Hematopoietic multipotent progenitor cell treated with erythropoietin and hydrocortisone succinate and interleukin-3 and kit ligand, for 15 days (in vitro differentiated cells): ENCODE measurements around the gene FGFR2.

Source experiments
- DNase-seq: peaks from one replicate; pipeline ENCODE4 v3.0.0-alpha.2; 2015; ENCODE audit warnings: low spot score

Gene FGFR2

DNA sequence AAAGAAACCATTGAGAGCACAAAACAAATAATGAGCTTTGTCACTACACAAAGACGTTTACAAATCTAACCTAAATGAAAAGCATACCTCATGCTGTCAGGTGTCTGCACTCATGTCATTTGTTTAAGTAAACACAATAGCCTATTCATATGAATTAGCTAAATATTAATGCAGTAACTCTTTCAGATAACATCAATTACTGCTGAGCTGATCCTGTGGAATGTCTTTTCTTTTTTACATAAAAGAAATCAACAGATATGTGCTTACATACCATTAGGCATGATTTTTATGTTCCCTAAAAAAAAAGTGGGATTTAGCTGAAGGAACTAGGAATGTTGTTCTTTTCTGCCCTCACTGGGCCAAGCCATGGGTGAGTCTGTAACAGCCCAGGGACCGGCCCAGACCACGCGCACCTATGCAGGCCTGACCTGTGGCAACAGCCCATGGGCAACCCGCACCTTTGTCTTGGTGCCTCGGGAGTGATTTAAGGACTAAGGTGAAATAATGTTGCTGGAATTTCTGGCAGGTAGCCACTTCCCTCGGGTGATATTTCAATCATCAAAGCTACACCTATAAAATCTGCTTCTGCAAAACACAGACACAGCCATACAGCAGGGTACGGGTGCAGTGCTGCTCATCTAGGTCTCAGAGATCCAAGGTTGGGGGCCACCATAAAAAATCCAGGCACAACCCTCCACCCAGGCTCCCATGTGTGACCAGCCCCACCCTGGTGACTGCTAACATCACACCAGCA is 44.6 kb downstream of the FGFR2 start:
- no peak for DNase-seq

DNA sequence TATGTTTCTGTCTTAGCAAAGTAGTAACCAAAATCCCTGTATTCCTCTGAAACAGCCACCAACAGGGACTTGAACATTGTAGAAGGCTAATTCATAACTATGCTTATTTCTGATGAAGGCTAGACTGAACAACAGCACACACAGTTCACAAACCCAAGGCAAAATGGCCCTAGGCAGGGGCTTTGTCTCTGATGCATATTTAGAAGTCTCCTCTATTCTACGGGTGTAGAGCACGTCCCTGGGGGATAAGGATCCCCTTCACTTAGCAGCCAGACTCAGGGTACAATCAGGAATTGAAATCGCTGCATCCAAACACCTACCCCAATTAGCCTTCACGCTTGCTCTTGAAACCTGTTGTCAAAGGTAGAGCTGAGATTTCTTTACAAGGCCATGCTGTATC is 45.5 kb downstream of the FGFR2 start:
- no peak for DNase-seq

DNA sequence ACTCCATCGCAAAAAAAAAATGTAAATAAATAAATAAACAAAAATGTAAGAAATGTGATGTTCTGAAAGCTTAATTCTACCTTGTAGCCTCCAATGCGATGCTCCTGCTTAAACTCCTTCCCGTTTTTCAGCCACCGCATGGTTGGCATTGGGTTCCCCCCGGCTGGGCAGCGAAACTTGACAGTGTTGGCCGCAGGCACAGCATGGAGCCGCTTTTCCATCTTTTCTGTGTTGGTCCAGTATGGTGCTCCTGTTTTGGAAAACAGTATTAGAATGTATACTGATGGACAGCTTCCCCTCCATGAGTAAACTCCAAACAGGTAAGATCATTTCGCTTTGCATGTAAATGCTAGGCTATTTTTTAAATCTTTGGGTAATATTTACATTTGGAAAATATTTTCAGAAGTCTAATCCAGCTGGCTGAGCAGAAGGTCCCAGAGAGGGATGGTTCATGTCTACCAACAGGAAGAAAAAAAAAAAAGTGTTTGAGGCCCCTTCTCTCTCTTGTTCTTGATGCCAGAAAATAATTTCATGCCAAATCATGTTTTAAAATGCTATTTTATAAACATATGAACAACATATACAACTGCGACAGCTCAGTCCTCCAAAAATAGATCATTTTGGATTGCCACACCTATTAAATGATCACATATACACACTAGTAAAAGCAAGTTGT is 46.9 kb downstream of the FGFR2 start:
- no peak for DNase-seq

DNA sequence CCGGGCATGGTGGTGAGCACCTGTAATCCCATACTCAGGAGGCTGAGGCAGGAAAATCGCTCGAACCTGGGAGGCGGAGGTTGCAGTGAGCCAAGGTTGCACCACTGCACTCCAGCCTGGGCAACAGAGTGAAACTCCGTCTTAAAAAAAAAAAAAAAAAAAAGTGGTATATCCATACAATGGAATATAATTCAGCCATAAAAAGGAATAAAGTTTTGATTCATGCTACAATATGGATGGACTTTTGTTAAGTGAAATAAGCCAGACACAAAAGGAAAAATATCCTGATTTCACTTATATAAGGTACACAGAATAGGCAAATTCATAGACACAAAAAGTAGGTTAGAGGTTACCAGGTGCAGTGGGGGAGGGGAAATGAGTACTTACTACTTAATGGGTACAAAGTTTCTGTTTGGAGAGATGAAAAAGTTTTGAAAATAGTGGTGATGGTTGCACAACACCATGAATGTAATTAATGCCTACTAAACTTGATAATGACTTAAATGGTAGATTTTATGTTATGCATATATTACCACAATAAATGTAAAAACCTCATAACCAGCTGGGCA is 53.9 kb downstream of the FGFR2 start:
- no peak for DNase-seq

DNA sequence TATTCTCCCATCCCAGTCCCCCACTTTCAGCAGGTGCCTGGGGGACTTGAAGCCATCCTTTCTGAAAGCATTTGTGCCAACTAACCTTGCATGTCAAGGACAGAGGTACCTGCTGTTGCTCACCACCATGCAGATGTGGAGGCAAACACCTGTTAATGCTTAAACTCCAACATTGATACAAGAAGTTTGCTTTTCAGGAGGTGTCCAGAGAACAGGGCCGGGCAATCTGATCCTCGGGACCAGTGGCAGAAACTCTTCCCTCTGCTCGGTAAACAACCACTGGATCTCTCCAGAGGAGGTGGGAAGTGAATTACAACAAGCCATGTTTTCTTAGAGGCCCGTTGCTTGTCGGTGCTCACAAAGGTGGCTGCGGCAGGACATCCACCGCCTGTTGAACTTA is 54.7 kb downstream of the FGFR2 start:
- no peak for DNase-seq

DNA sequence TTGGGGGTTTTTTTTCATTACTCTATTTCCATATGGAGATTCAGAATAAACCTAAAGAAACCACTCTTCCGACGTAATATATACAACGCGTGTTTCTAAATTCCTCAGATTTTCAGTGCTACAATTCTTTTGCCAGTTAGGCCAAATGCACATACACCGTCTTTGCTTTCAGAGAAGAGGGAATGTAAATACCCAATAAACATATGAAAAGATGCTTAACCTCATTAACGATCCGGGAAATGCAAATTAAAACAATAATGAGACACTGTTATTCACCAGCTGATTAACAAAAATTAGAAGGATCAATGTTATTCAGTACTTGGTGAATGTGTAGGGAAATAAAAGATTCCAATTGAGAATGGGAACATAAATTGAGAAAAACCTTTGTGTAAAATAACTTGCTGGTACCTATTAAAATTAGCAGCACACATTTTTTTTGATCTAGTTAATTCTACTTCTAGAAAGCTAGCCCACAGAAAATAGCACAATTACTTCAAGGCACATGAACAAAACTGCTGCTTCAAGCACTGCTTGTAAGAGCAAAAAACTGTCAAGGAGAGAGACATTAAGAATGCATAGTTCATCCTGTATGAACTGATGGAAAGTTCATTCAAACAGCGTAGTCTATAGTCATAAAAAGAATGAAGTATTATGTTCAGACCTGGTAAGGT is 56.7 kb downstream of the FGFR2 start:
- DNase-seq = no peak

DNA sequence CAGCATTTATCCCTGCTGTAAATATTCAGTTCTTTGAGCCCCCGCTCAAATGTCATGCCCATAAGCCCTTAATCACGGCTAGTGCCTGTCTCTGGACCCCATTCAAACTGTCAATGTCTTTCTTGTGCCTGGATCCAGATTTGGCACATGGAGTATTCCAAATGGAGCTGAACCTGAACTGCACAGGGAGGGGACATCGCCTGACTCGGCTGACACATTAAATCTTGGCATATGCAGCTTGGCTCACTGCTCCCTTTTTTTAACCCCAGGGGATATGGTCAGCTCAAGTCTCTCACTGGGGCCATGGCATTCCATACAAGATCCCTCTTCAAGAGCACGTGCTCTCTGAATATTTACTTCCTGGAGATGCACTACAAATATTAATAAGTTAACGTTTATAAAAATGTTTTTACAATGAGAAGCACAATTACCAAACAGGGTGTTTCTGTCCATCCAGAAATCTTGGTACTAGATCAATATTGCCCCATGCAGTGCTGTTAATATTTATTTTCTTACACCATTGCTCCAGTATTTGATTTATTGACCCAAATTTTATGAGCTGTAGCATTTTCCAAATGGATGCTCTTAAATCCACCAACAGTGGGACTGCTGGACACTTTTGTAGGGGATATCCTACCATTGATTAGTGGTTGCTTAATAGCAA is 57.4 kb downstream of the FGFR2 start:
- no peak for DNase-seq

DNA sequence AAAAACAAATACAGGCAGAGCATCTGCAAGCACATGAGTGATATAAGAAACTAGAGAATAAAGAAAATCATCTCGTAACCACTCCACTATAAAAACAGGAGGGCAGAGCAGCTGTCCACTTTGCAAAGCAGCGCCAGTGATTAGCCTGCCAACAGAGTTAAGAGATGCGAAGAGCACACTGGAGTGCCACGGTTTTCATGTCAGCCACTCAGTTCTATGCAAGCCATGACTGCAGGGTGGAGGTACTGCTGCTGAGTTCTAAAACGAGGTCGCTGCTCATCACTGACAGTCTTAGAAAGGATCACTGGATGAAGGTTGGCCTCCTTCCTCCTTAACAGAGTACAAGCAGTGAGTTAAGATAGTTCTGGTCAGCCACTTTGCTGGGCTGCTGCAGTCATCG is 58.5 kb downstream of the FGFR2 start:
- DNase-seq = no peak

DNA sequence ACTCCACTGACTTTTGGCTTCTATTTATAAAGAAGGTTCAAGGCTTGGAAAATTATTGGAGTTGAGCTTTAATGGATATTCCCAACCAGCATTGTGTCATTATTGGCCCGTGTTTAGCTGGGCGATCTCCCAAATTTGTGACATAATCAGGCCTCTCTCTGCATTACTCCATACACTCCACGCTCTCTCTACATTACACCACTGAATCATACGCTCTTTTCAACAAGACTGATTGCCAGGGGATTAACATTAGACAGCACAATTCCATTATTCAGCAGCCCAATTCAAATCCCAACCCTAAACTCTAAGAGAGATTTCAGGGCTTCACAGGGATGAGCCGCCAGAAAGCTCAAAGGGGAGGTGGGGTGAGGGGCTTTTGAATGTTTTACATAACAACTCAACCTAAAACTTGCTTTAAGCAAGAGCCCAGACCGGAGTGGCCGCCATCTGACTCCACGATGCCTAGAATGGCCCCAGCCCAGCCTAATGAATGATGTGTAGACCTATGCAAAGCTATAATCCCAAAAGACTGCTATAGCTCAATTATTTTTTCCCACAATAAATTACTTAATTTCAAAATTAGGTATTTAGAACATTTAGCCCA is 61.8 kb downstream of the FGFR2 start:
- DNase-seq = no peak

DNA sequence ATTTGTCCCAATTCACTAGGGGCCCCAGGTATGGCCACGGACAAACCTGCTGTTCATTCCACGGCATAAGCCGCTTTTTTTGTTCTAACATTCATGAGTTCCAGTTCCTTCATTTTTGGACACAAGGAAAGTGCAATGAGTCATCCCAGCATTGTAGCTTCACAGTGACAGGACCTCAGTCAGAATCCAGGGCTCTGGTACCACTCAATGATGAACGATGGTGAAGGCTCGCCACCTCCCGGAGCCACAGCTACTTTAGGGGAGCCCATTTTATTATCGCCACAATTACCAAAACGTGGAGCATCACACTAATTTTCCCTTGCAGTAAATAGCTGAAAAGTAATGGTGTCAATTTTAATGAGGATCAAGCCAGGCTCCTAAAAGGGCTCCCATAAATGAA is 62.9 kb downstream of the FGFR2 start:
- no peak for DNase-seq

DNA sequence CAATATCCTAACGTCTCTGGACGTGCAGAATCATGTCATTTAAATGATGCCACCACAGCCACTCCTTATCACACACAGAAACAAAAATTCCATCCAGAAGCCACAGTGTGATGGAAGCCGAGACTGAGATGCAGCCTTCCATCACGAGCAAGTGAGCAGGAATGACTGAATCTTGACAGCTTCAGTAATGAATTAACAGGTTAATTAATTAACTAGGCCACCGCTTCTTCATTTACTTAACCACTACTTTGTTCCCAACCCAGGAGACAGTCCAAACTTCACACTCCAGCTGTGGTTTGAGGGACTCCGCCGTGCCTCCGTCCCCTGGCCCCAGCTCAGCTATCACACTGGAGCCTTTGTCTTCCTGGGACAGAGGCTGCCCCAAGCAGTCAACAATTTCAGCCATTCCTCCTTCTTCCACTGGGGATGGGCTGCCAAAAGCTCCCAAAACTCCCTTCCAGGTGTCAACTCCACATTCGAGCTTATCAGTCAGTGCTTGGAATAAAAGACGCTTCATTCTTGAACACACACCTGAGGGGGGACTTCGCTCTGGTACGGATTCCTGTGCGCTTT is 65.9 kb downstream of the FGFR2 start:
- DNase-seq = no peak

DNA sequence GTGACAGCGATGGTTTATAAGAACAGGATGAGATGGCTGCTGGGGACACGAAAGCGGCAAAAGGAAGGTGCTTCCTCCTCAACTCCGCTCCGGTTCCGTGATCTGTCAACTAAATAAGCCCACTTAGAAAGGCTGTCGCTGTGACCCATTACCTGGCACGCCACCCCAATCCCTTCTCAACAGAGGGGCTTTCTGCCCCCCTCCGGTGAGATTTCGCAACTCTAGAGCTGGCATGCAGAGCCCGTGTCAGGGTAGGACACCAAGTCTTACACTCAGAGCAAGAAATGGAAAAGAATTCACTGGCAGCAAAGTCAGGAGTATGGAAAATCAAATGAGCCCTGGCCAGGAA is 66.4 kb downstream of the FGFR2 start:
- no peak for DNase-seq

DNA sequence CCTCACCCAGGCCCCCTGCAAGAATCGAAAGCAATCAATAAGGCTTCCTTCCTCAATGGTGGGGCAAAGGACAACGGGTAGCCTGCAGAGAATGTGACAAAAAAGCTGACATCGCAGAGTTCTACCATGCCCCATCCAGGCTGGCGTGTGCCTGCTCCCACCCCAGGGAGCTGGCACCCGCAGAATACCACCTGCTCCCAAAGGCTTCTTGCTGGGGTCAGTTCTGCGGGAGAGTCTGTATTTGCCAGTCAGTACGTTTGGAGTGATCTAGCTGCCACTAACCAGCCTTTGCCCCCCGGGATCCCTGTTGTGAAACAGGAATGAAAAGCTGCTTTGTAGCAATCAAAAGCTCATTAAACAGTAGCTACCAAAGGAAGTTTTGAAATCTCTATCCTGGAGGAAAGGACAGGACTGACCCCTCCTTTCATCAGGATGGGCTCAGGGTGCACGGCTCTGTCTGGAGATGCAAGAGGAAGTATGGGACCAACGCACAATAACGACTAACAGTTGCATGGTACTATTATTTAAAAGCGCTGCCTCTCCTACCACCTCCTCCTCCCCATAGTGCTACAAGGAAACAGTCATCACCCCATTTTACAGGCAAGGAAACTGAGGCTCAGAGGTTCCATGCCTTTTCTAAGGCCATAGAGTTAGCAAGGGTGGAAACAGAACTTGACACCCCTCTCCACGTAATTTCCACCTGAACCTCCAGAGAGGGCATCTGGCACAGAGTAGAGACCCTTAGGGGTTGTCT is 67.0 kb downstream of the FGFR2 start:
- DNase-seq = no peak

DNA sequence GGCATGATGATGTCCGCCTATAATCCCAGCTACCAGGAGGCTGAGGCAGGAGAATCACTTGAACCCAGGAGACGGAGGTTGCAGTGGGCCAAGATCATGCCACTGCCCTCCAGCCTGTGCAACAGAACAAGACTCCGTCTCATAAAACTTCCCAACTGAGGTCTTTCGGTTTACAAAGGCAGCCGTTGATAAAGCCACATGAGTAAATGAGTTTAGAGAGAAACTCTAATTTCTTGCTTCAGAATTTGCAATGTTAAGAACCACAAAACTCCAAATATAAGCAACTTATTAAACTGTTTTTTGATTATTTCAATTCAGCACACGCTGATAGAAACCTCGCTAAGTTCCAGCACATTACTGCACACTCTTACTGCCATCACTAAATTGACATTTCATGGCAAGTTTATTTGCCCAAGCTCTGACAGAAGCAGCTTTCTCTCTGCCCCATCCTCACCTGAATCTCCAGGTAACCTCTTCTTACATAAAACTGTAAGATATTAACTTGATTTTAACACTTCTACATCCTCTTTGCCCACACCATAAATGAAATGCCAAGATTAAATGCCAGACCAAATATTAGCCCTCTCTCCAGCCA is 67.7 kb downstream of the FGFR2 start:
- no peak for DNase-seq

DNA sequence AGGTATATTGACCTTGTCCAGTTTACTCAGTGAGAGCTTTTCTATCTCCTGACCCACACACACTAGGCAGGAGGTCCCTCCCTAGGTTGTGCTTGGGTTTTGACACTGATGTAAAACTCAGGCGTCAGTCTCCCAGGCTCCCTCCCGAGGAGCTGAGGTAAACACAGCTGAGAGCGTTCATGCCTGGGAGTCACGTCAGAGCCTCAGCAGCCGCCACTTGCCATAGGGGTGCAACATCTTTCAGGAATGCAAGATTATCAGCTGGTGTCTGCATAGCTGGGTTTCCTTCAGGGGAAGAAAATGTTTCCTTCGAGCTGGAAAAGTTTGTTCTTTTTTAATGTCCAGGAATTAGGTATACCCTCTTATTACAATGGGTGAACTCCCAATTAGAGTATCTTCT is 70.6 kb downstream of the FGFR2 start:
- DNase-seq = no peak

DNA sequence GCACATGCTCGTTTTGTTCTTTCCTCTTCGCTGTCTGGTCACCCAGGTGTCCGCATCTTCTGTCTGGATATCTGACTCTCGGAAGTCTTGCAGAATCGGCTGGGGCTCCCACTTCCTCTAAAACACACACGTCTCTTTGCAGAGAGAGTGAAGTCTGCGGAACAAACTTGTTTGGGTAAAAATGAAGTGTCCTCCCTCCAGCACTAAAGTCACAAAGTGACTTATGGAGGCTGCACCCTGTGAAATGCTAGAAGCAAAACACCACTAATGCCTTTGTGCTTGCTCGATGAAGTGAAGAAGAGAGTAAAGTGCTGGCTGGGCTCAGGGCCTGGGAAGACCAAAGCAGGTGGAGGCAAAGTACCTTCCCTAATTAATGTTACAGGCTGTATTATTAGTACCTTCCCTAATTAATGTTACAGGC is 71.4 kb downstream of the FGFR2 start:
- DNase-seq = no peak

DNA sequence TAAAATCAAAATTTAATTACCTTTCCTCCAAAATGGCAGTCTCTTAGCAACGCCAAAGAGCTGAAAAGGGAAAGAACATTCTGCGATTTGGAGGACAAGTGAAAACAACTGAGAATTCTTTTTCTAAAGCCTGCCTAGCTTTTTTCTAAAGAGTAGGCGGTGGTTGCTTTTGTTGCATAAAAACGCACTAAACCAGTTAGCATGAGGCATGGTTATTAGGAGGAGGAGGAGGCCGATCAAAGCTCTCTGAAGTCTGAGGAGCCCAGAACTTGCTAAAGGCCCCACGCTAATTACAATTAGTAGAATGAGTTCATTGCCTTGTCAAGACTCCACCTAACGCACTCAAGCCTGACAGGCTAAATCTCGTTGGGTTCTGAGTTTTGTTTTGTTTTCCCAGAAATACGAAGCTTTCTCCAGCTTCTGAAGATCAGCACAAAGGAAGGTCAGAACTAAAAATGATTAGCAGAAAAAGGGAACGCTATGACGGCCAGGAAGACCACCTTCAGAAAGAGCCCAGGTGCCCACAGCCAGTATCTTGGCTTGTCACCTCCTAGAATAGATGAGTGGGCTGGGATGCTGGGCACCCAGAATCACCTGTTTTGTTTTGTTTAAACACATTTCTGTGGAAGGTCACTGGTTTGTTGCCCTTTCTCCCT is 72.0 kb downstream of the FGFR2 start:
- DNase-seq = no peak

DNA sequence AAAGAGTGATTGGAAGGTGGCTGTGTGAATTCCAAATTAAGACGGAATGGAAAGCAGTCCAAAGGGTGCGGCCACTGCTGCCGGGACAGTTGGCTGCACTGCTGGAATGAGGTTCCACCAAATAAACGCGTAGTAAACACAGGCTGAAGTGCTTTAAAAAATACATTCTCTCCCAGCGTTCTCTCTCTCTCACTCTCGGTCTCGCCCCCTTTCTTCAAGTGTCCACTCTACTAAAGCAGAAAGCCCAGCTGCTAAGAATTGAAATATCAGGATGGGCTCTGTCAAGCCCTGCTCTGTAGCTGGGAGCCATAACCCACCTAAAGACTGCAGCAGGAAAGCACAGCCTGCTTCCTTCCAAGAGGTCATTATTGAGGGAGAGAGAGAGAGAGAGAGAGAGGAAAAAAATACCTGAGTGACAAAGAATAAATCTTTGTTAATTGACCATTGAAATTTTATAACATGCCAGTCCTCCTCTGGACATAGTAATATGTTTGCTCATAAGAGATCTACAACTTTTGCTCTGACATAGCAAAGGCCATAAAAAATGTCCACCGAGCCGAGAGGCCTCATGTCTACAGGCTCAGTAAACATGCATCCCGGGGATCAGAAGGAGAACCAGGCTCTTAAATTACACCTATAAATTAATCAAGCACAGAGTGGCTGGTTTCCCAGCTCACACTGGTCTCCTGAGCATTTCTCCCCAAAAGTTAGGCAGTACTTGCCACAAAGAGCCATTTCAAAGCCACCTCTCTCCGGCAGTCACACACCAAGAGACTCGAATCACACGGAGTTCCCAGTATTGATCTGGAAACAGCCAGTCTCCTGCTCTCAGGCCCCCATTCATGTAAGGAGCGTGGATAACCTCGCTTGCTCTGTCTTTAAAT is 72.8 kb downstream of the FGFR2 start:
- no peak for DNase-seq
